ENCODE measurements around the gene ADAMTS9. TPM values are rescaled to one million over a fixed set of nuclear protein-coding genes. Genes with fewer than 3 reads are reported as not detected.

The ADAMTS9 gene
- total and polyA plus RNA-seq, 9 donors, result 11.8 to 88.8 (median 29.9) TPM

GRCh38 chr3:64483467-64483866, 204.3 kb downstream of the ADAMTS9 start:
- H3K36me3 ChIP-seq, result no peaks in the 10 kb centered on the region
- intact Hi-C loops (cut with DNase I), result no loop called here
- no peaks in the 10 kb centered on the region for H3K9me3 ChIP-seq
- DNase-seq, result no peak
- no peaks in the 10 kb centered on the region for H3K4me1 ChIP-seq (ENCODE audit: insufficient read depth)
- no peaks in the 10 kb centered on the region for H3K27me3 ChIP-seq
- 88 to 99% (median 91%) methylated on average over 2 of the region's 2 CpGs for WGBS, 3 donors
- no peak overlapping the region for H3K27ac ChIP-seq
- no peak overlapping the region for H3K4me3 ChIP-seq
- TF ChIP-seq POLR2A (IDR thresholded peaks at IDR 0.05), result no peak
- no peak for TF ChIP-seq CTCF (IDR thresholded peaks at IDR 0.05)
- TF ChIP-seq EP300 (IDR thresholded peaks at IDR 0.05), result no peak

GRCh38 chr3:64475037-64475436, 212.8 kb downstream of the ADAMTS9 start:
- H3K4me1 ChIP-seq (ENCODE audit: insufficient read depth), result no peaks in the 10 kb centered on the region
- TF ChIP-seq POLR2A (IDR thresholded peaks at IDR 0.05) (no peak), CTCF (IDR thresholded peaks at IDR 0.05) (no peak), EP300 (IDR thresholded peaks at IDR 0.05) (no peak)

GRCh38 chr3:64473466-64473865, 214.3 kb downstream of the ADAMTS9 start:
- Histone ChIP-seq H3K4me1 (ENCODE audit: insufficient read depth) (no peaks in the 10 kb centered on the region), H3K27me3 (no peaks in the 10 kb centered on the region), H3K9me3 (no peaks in the 10 kb centered on the region), H3K27ac (no peak overlapping the region), H3K36me3 (no peaks in the 10 kb centered on the region), H3K4me3 (no peak overlapping the region)
- 81 to 84% (median 83%) methylated on average over 1 of the region's 1 CpG for WGBS, 3 donors
- TF ChIP-seq CTCF (IDR thresholded peaks at IDR 0.05), result no peak
- no peak for TF ChIP-seq EP300 (IDR thresholded peaks at IDR 0.05)
- TF ChIP-seq POLR2A (IDR thresholded peaks at IDR 0.05), result no peak
- intact Hi-C loops (cut with DNase I), result no loop called here
- DNase-seq, result no peak

More at GRCh38 chr3:64475037-64475436, 212.8 kb downstream of the ADAMTS9 start:
- Histone ChIP-seq H3K36me3 (no peaks in the 10 kb centered on the region), H3K27me3 (no peaks in the 10 kb centered on the region), H3K9me3 (no peaks in the 10 kb centered on the region), H3K27ac (no peak overlapping the region), H3K4me3 (no peak overlapping the region)
- WGBS, 3 donors, result 83 to 95% (median 93%) methylated on average over 1 of the region's 1 CpG
- DNase-seq, result no peak
- intact Hi-C loops (cut with DNase I), result no loop called here

GRCh38 chr3:64470436-64470835, 217.4 kb downstream of the ADAMTS9 start:
- Histone ChIP-seq H3K4me3 (no peak overlapping the region), H3K27ac (no peak overlapping the region), H3K36me3 (no peaks in the 10 kb centered on the region), H3K9me3 (no peaks in the 10 kb centered on the region), H3K27me3 (no peaks in the 10 kb centered on the region), H3K4me1 (ENCODE audit: insufficient read depth) (no peaks in the 10 kb centered on the region)
- DNase-seq, result no peak
- WGBS, 3 donors, result 90 to 93% (median 92%) methylated on average over 5 of the region's 5 CpGs
- intact Hi-C loops (cut with DNase I), result no loop called here
- TF ChIP-seq CTCF (IDR thresholded peaks at IDR 0.05) (no peak), POLR2A (IDR thresholded peaks at IDR 0.05) (no peak), EP300 (IDR thresholded peaks at IDR 0.05) (no peak)

Measured in ovary (tissue), 9 donors.